ENCODE data around the gene SPATA17.

Gene SPATA17

GRCh38 chr1:217614200-217614712 is 16.9 kb upstream of the SPATA17 start:
- Histone ChIP-seq H3K4me3 (IDR thresholded peaks at IDR 0.05; ENCODE audit: insufficient read depth, low read depth, low read length) (no peak overlapping the region), H3K9ac (no peak overlapping the region), H4K20me1 (ENCODE audit: insufficient read depth) (no peaks in the 10 kb centered on the region), H3K4me1 (ENCODE audit: low read depth, poor library complexity, severe bottlenecking) (peaks cover 11% of the 10 kb centered on the region), H3K36me3 (ENCODE audit: insufficient read depth) (no peaks in the 10 kb centered on the region), H2AFZ (ENCODE audit: low read depth) (no peak overlapping the region), H3K79me2 (ENCODE audit: insufficient read depth, low read depth) (no peaks in the 10 kb centered on the region; the same call in 1 of the 2 replicates), H3K27ac (no peak overlapping the region), H3K27me3 (ENCODE audit: insufficient read depth, low read depth) (no peaks in the 10 kb centered on the region), H3K4me2 (no peak overlapping the region)
- no peak for TF ChIP-seq CTCF (conservative IDR thresholded peaks at IDR 0.05; ENCODE audit: low read depth, low read length)

- Histone ChIP-seq H4K20me1 (ENCODE audit: insufficient read depth) (no peaks in the 10 kb centered on the region), H3K4me3 (IDR thresholded peaks at IDR 0.05; ENCODE audit: insufficient read depth, low read depth, low read length) (no peak overlapping the region), H3K4me1 (ENCODE audit: low read depth, poor library complexity, severe bottlenecking) (peaks cover 30% of the 10 kb centered on the region), H3K4me2 (no peak overlapping the region), H3K36me3 (ENCODE audit: insufficient read depth) (no peaks in the 10 kb centered on the region), H3K27me3 (ENCODE audit: insufficient read depth, low read depth) (no peaks in the 10 kb centered on the region), H3K27ac (no peak overlapping the region), H2AFZ (ENCODE audit: low read depth) (no peak overlapping the region), H3K9ac (no peak overlapping the region), H3K79me2 (ENCODE audit: insufficient read depth, low read depth) (peaks cover 6% of the 10 kb centered on the region; the same call in 1 of the 2 replicates)
- TF ChIP-seq CTCF (conservative IDR thresholded peaks at IDR 0.05; ENCODE audit: low read depth, low read length), result no peak
These were observed 14.0 kb upstream of the SPATA17 start for GRCh38 chr1:217617126-217617525.

- no peak for TF ChIP-seq CTCF (conservative IDR thresholded peaks at IDR 0.05; ENCODE audit: low read depth, low read length)
- Histone ChIP-seq H3K9ac (no peak overlapping the region), H3K36me3 (ENCODE audit: insufficient read depth) (no peaks in the 10 kb centered on the region), H4K20me1 (ENCODE audit: insufficient read depth) (no peaks in the 10 kb centered on the region), H3K27ac (peak overlapping the region; percentile 3; the same call in 1 of the 2 replicates), H3K4me3 (IDR thresholded peaks at IDR 0.05; ENCODE audit: insufficient read depth, low read depth, low read length) (no peak overlapping the region), H3K4me2 (peak overlapping the region; percentile 55), H3K79me2 (ENCODE audit: insufficient read depth, low read depth) (peaks cover 42% of the 10 kb centered on the region; the same call in 1 of the 2 replicates), H2AFZ (ENCODE audit: low read depth) (no peak overlapping the region), H3K27me3 (ENCODE audit: insufficient read depth, low read depth) (no peaks in the 10 kb centered on the region), H3K4me1 (ENCODE audit: low read depth, poor library complexity, severe bottlenecking) (peaks cover 45% of the 10 kb centered on the region)
These were observed 10.3 kb upstream of the SPATA17 start for GRCh38 chr1:217620814-217621213.

- no peak overlapping the region for H3K4me3 ChIP-seq (IDR thresholded peaks at IDR 0.05; ENCODE audit: insufficient read depth, low read depth, low read length)
- H3K9ac ChIP-seq, result no peak overlapping the region
- no peaks in the 10 kb centered on the region for H3K36me3 ChIP-seq (ENCODE audit: insufficient read depth)
These were observed 9.1 kb upstream of the SPATA17 start for GRCh38 chr1:217622042-217622441.

More at GRCh38 chr1:217622042-217622441, 9.1 kb upstream of the SPATA17 start:
- no peak overlapping the region for H3K27ac ChIP-seq
- no peaks in the 10 kb centered on the region for H3K27me3 ChIP-seq (ENCODE audit: insufficient read depth, low read depth)
- H2AFZ ChIP-seq (ENCODE audit: low read depth), result no peak overlapping the region
- no peaks in the 10 kb centered on the region for H4K20me1 ChIP-seq (ENCODE audit: insufficient read depth)
- no peak for TF ChIP-seq CTCF (conservative IDR thresholded peaks at IDR 0.05; ENCODE audit: low read depth, low read length)
- peak overlapping the region; percentile 55; the same call in 1 of the 2 replicates for H3K4me2 ChIP-seq
- H3K4me1 ChIP-seq (ENCODE audit: low read depth, poor library complexity, severe bottlenecking), result peaks cover 43% of the 10 kb centered on the region
- H3K79me2 ChIP-seq (ENCODE audit: insufficient read depth, low read depth), result peaks cover 54% of the 10 kb centered on the region; the same call in 1 of the 2 replicates

Measured in KMS-11 (cell line).